ENCODE results near the gene KMT5B. TPM values are rescaled to one million over a fixed set of nuclear protein-coding genes. Genes with fewer than 3 reads are reported as not detected.
A peak's percentile ranks its signal among the peaks of the same experiment; 100 is the strongest.
"Not testable (repeated sequence)": the region's sequence is repeated elsewhere in the genome, so short reads cannot be mapped to it uniquely, and the experiment has no call there.

KMT5B gene
- total RNA-seq, 3 donors from 2014 or later = 35.2 to 74.6 (median 43.9) TPM

- Histone ChIP-seq H3K4me3 (no peak overlapping the region), H3K27ac (no peak overlapping the region)
Observed at GRCh38 chr11:68255526-68255925, 42.4 kb upstream of the KMT5B start.

GRCh38 chr11:68254421-68254820 lies 41.3 kb upstream of the KMT5B start:
- Histone ChIP-seq H3K4me1 (no peaks in the 10 kb centered on the region), H3K36me3 (no peaks in the 10 kb centered on the region), H3K27ac (no peak overlapping the region), H3K9me3 (no peaks in the 10 kb centered on the region), H3K27me3 (no peaks in the 10 kb centered on the region), H3K4me3 (no peak overlapping the region)
- intact Hi-C loops (cut with DNase I; ENCODE audit: low total_unique reads) = loop anchor here (1.0 kb wide), 1 partner anchor 193 kb away; no protein-coding TSS in a partner anchor
- DNase-seq (ENCODE audit: low spot score in 2 of 2) = no peak
- TF ChIP-seq POLR2A (IDR thresholded peaks at IDR 0.05) = no peak
- no peak for TF ChIP-seq CTCF (IDR thresholded peaks at IDR 0.05)

More at GRCh38 chr11:68255526-68255925, 42.4 kb upstream of the KMT5B start:
- Histone ChIP-seq H3K4me1 (no peaks in the 10 kb centered on the region), H3K27me3 (no peaks in the 10 kb centered on the region), H3K9me3 (no peaks in the 10 kb centered on the region), H3K36me3 (no peaks in the 10 kb centered on the region)
- TF ChIP-seq CTCF (IDR thresholded peaks at IDR 0.05) (no peak), POLR2A (IDR thresholded peaks at IDR 0.05) (no peak), POLR2AphosphoS5 (IDR thresholded peaks at IDR 0.05) (no peak)
- no peak for DNase-seq (ENCODE audit: low spot score in 2 of 2)
- intact Hi-C loops (cut with DNase I; ENCODE audit: low total_unique reads) = loop anchor here (5.0 kb wide), 1 partner anchor 42 kb away; no protein-coding TSS in a partner anchor

- H3K9me3 ChIP-seq = no peaks in the 10 kb centered on the region
- H3K27me3 ChIP-seq = no peaks in the 10 kb centered on the region
- no peak overlapping the region for H3K27ac ChIP-seq
- intact Hi-C loops (cut with DNase I; ENCODE audit: low total_unique reads) = no loop called here
- no peaks in the 10 kb centered on the region for H3K4me1 ChIP-seq
- TF ChIP-seq CTCF (IDR thresholded peaks at IDR 0.05) (no peak), POLR2AphosphoS5 (IDR thresholded peaks at IDR 0.05) (no peak), POLR2A (IDR thresholded peaks at IDR 0.05) (no peak)
- no peak overlapping the region for H3K4me3 ChIP-seq
- no peaks in the 10 kb centered on the region for H3K36me3 ChIP-seq
- no peak for DNase-seq (ENCODE audit: low spot score in 2 of 2)
Observed at GRCh38 chr11:68251765-68252164, 38.7 kb upstream of the KMT5B start.

- H3K27ac ChIP-seq; H3K4me3 ChIP-seq; H3K9me3 ChIP-seq; H3K4me1 ChIP-seq; intact Hi-C loops (cut with DNase I; ENCODE audit: low total_unique reads); H3K36me3 ChIP-seq; DNase-seq (ENCODE audit: low spot score in 2 of 2); H3K27me3 ChIP-seq: not testable (repeated sequence)
Observed at GRCh38 chr11:68244912-68245311, 31.8 kb upstream of the KMT5B start.

GRCh38 chr11:68243847-68244246 lies 30.8 kb upstream of the KMT5B start:
- H3K4me3 ChIP-seq; H3K36me3 ChIP-seq; DNase-seq (ENCODE audit: low spot score in 2 of 2); intact Hi-C loops (cut with DNase I; ENCODE audit: low total_unique reads); H3K27me3 ChIP-seq; H3K4me1 ChIP-seq; H3K27ac ChIP-seq; H3K9me3 ChIP-seq: not testable (repeated sequence)

GRCh38 chr11:68242616-68243015 lies 29.5 kb upstream of the KMT5B start:
- intact Hi-C loops (cut with DNase I; ENCODE audit: low total_unique reads) = no loop called here
- no peaks in the 10 kb centered on the region for H3K27me3 ChIP-seq
- no peaks in the 10 kb centered on the region for H3K36me3 ChIP-seq
- no peaks in the 10 kb centered on the region for H3K4me1 ChIP-seq
- TF ChIP-seq POLR2AphosphoS5 (IDR thresholded peaks at IDR 0.05) = no peak
- no peak for TF ChIP-seq POLR2A (IDR thresholded peaks at IDR 0.05)
- no peak overlapping the region for H3K27ac ChIP-seq
- no peak overlapping the region for H3K4me3 ChIP-seq
- H3K9me3 ChIP-seq = peaks cover 0 to 5% of the 10 kb centered on the region in 2 donors
- DNase-seq (ENCODE audit: low spot score in 2 of 2) = peak in 1 of 2 donors; percentile 15

GRCh38 chr11:68231621-68232020 lies 18.5 kb upstream of the KMT5B start:
- Histone ChIP-seq H3K36me3 (no peaks in the 10 kb centered on the region), H3K27me3 (no peaks in the 10 kb centered on the region), H3K4me3 (no peak overlapping the region), H3K9me3 (peaks cover 4 to 6% of the 10 kb centered on the region in 2 donors), H3K4me1 (no peaks in the 10 kb centered on the region), H3K27ac (no peak overlapping the region)
- no peak for DNase-seq (ENCODE audit: low spot score in 2 of 2)
- intact Hi-C loops (cut with DNase I; ENCODE audit: low total_unique reads) = no loop called here
- TF ChIP-seq POLR2A (IDR thresholded peaks at IDR 0.05) (no peak), CTCF (IDR thresholded peaks at IDR 0.05) (no peak), POLR2AphosphoS5 (IDR thresholded peaks at IDR 0.05) (no peak)
